HFFc6 (cell line): ENCODE measurements around the gene SNED1. TPM values are rescaled to one million over a fixed set of nuclear protein-coding genes. Genes with fewer than 3 reads are reported as not detected.
A peak's percentile ranks its signal among the peaks of the same experiment; 100 is the strongest.

Experiments used
- DNase-seq: peaks from one replicate; pipeline ENCODE4 v3.0.0-alpha.2; 2018
- H3K27ac Mint-ChIP-seq: 2 replicates; pipeline ENCODE4 v1.8.0; 2020; ENCODE audit warnings: mild to moderate bottlenecking, mixed read lengths
- H3K27me3 Mint-ChIP-seq: 2 replicates; pipeline ENCODE4 v1.8.0; 2021; ENCODE audit warnings: mild to moderate bottlenecking, moderate library complexity, mixed read lengths; ENCODE audit not compliant: insufficient read depth
- H3K36me3 Mint-ChIP-seq: 2 replicates; pipeline ENCODE4 v1.8.0; 2021; ENCODE audit warnings: low read depth, mixed read lengths
- H3K4me1 Mint-ChIP-seq: 2 replicates; pipeline ENCODE4 v1.8.0; 2020; ENCODE audit warnings: low read depth, mixed read lengths
- H3K4me3 Mint-ChIP-seq: 2 replicates; pipeline ENCODE4 v1.8.0; 2020; ENCODE audit warnings: mild to moderate bottlenecking, moderate library complexity, mixed read lengths
- H3K9me3 Mint-ChIP-seq: 2 replicates; pipeline ENCODE4 v1.8.0; 2020; ENCODE audit warnings: mild to moderate bottlenecking, mixed read lengths
- CTCF ChIP-seq: fragments of 200-600 bp; sonication (generic); IDR thresholded peaks from 2 replicates; pipeline ENCODE4 v1.5.0; 2021; ENCODE audit warnings: antibody characterized with exemption, mild to moderate bottlenecking
- total RNA-seq, 6 experiments: library from RNA; stranded (reverse); fragmentation: NEBNext Ultra II Directional; extraction: Animal tissue kit (Norgen Biotek cat#: 25700); gene quantifications; 2 replicates in 1 of 6; 3 replicates in 5 of 6; pipeline ENCODE4 v1.2.3, GENCODE V29; 2021

Gene SNED1
- total RNA-seq, 6 experiments from 2014 or later, result 1.2 to 2.1 (median 1.6) TPM

GRCh38 chr2:241050624-241051577, 52.5 kb downstream of the SNED1 start:
- H3K36me3 Mint-ChIP-seq, result no peaks in the 10 kb centered on the region
- DNase-seq, result no peak
- no peak overlapping the region for H3K4me3 Mint-ChIP-seq
- H3K9me3 Mint-ChIP-seq, result no peaks in the 10 kb centered on the region
- TF ChIP-seq CTCF, result no peak
- H3K27ac Mint-ChIP-seq, result no peak overlapping the region
- no peaks in the 10 kb centered on the region; the same call in 1 of the 2 replicates for H3K27me3 Mint-ChIP-seq
- no peaks in the 10 kb centered on the region for H3K4me1 Mint-ChIP-seq

GRCh38 chr2:241051578-241052487, 53.4 kb downstream of the SNED1 start:
- Mint-ChIP-seq H3K4me1 (no peaks in the 10 kb centered on the region), H3K9me3 (no peaks in the 10 kb centered on the region), H3K27ac (no peak overlapping the region), H3K4me3 (no peak overlapping the region), H3K36me3 (no peaks in the 10 kb centered on the region), H3K27me3 (no peaks in the 10 kb centered on the region; the same call in 1 of the 2 replicates)
- DNase-seq, result no peak
- TF ChIP-seq CTCF, result no peak

- no peaks in the 10 kb centered on the region for H3K4me1 Mint-ChIP-seq
- H3K36me3 Mint-ChIP-seq, result no peaks in the 10 kb centered on the region
- H3K27me3 Mint-ChIP-seq, result no peaks in the 10 kb centered on the region; the same call in 1 of the 2 replicates
- H3K9me3 Mint-ChIP-seq, result no peaks in the 10 kb centered on the region
- H3K27ac Mint-ChIP-seq, result no peak overlapping the region
- no peak for DNase-seq
- H3K4me3 Mint-ChIP-seq, result no peak overlapping the region
- no peak for TF ChIP-seq CTCF
Measured at GRCh38 chr2:241052677-241053360, 54.4 kb downstream of the SNED1 start.

GRCh38 chr2:241053576-241054251, 55.3 kb downstream of the SNED1 start:
- Mint-ChIP-seq H3K4me1 (no peaks in the 10 kb centered on the region), H3K36me3 (no peaks in the 10 kb centered on the region), H3K27me3 (peaks cover under 1% of the 10 kb centered on the region), H3K4me3 (no peak overlapping the region), H3K27ac (no peak overlapping the region), H3K9me3 (no peaks in the 10 kb centered on the region)
- no peak for DNase-seq
- no peak for TF ChIP-seq CTCF

- peak; percentile 14 for DNase-seq
- no peaks in the 10 kb centered on the region for H3K36me3 Mint-ChIP-seq
- no peaks in the 10 kb centered on the region for H3K9me3 Mint-ChIP-seq
- no peaks in the 10 kb centered on the region for H3K4me1 Mint-ChIP-seq
- no peak for TF ChIP-seq CTCF
- H3K27ac Mint-ChIP-seq, result no peak overlapping the region
- peaks cover 14% of the 10 kb centered on the region for H3K27me3 Mint-ChIP-seq
- H3K4me3 Mint-ChIP-seq, result no peak overlapping the region
Measured at GRCh38 chr2:241061275-241061674, 62.9 kb downstream of the SNED1 start.
